ENCODE measurements around the gene NCF2. TPM values are rescaled to one million over a fixed set of nuclear protein-coding genes. Genes with fewer than 3 reads are reported as not detected.

Gene NCF2
- total and polyA plus RNA-seq, 4 donors: 1.2 to 15.1 (median 7.5) TPM

DNA sequence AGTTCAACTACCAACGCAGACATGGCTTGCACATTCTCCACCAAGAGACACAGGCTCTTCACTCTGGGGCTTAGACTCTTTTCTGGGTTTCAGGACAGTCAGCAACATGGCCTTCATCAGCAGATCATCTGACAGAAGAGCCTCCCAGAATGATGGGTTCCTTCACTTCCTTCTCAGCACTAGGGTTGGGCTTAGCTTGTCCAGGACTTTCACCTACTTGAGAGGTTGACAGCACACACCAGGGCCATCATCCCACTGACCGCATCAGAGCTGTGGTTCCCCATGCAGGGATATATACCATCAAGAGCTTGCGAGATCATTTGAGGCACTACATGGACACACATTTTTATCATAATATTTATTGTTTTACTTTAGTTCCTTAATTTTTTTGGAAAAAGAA is 10.4 kb upstream of the NCF2 start:
- Histone ChIP-seq H3K27me3 (ENCODE audit: control insufficient read depth in 4 of 4, insufficient read depth in 4 of 4, low read length in 3 of 4) (no peaks in the 10 kb centered on the region), H3K4me3 (ENCODE audit: low read depth in 1 of 3, low read length in 3 of 3) (no peak overlapping the region), H3K9ac (ENCODE audit: low read depth in 1 of 2, low read length in 2 of 2) (no peak overlapping the region), H3K4me1 (ENCODE audit: control insufficient read depth in 4 of 4, insufficient read depth in 4 of 4, low read length in 3 of 4) (peaks cover 0 to 7% (median 1%) of the 10 kb centered on the region in 4 donors), H3K9me3 (ENCODE audit: control insufficient read depth in 4 of 4, low read length in 3 of 4) (no peaks in the 10 kb centered on the region), H3K27ac (ENCODE audit: low read depth in 1 of 2, low read length in 2 of 2) (no peak overlapping the region), H3K36me3 (ENCODE audit: control insufficient read depth in 4 of 4, insufficient read depth in 3 of 4, low read depth in 1 of 4, low read length in 3 of 4) (no peaks in the 10 kb centered on the region)
- no peak for DNase-seq (ENCODE audit: low spot score)
- WGBS: 97% methylated on average over 3 of the region's 3 CpGs
- TF ChIP-seq HNF4A (conservative IDR thresholded peaks at IDR 0.05): no peak
- TF ChIP-seq HNF4G (IDR thresholded peaks at IDR 0.05): no peak
- TF ChIP-seq JUND (IDR thresholded peaks at IDR 0.05): no peak
- TF ChIP-seq NR2F2 (IDR thresholded peaks at IDR 0.05): no peak
- TF ChIP-seq SP1 (IDR thresholded peaks at IDR 0.05): no peak
- no peak for TF ChIP-seq TAF1 (conservative IDR thresholded peaks at IDR 0.05)
- TF ChIP-seq, protein P1, sequence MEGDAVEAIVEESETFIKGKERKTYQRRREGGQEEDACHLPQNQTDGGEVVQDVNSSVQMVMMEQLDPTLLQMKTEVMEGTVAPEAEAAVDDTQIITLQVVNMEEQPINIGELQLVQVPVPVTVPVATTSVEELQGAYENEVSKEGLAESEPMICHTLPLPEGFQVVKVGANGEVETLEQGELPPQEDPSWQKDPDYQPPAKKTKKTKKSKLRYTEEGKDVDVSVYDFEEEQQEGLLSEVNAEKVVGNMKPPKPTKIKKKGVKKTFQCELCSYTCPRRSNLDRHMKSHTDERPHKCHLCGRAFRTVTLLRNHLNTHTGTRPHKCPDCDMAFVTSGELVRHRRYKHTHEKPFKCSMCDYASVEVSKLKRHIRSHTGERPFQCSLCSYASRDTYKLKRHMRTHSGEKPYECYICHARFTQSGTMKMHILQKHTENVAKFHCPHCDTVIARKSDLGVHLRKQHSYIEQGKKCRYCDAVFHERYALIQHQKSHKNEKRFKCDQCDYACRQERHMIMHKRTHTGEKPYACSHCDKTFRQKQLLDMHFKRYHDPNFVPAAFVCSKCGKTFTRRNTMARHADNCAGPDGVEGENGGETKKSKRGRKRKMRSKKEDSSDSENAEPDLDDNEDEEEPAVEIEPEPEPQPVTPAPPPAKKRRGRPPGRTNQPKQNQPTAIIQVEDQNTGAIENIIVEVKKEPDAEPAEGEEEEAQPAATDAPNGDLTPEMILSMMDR (IDR thresholded peaks at IDR 0.05; ENCODE audit: low read depth, low read length, missing input control): no peak
- no peak for TF ChIP-seq YY1 (IDR thresholded peaks at IDR 0.05)
- TF ChIP-seq GABPA (IDR thresholded peaks at IDR 0.05 in 1 of 2, conservative IDR thresholded peaks at IDR 0.05 in 1 of 2): no peak
- TF ChIP-seq, protein P2, sequence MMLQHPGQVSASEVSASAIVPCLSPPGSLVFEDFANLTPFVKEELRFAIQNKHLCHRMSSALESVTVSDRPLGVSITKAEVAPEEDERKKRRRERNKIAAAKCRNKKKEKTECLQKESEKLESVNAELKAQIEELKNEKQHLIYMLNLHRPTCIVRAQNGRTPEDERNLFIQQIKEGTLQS (IDR thresholded peaks at IDR 0.05): no peak

DNA sequence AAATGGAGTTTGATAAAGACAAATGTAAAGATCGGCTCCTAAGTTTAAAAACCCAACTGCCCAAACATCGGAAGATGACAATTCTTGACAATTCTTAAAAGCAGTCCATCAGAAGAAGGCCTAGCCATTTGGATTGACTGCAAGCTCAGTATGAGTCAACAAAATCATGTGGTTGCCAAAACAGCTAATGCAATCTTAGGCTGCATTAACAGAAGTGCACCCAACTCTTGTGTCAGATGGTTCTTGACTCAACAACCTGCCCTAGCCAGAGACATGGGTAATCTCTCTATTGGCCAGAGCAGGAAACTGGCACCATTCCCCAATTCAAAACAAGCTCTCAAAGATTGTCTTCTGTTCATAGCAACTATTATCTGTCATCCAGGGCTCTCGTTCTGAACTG is 9.9 kb upstream of the NCF2 start:
- H3K9me3 ChIP-seq (ENCODE audit: control insufficient read depth in 4 of 4, low read length in 3 of 4): no peaks in the 10 kb centered on the region
- no peaks in the 10 kb centered on the region for H3K36me3 ChIP-seq (ENCODE audit: control insufficient read depth in 4 of 4, insufficient read depth in 3 of 4, low read depth in 1 of 4, low read length in 3 of 4)
- no peak overlapping the region for H3K4me3 ChIP-seq (ENCODE audit: low read depth in 1 of 3, low read length in 3 of 3)
- no peaks in the 10 kb centered on the region for H3K27me3 ChIP-seq (ENCODE audit: control insufficient read depth in 4 of 4, insufficient read depth in 4 of 4, low read length in 3 of 4)
- 82% methylated on average over 3 of the region's 3 CpGs for WGBS
- DNase-seq (ENCODE audit: low spot score): no peak
- peaks cover 0 to 7% (median 1%) of the 10 kb centered on the region in 4 donors for H3K4me1 ChIP-seq (ENCODE audit: control insufficient read depth in 4 of 4, insufficient read depth in 4 of 4, low read length in 3 of 4)
- H3K9ac ChIP-seq (ENCODE audit: low read depth in 1 of 2, low read length in 2 of 2): no peak overlapping the region
- H3K27ac ChIP-seq (ENCODE audit: low read depth in 1 of 2, low read length in 2 of 2): no peak overlapping the region
- TF ChIP-seq, protein P3, sequence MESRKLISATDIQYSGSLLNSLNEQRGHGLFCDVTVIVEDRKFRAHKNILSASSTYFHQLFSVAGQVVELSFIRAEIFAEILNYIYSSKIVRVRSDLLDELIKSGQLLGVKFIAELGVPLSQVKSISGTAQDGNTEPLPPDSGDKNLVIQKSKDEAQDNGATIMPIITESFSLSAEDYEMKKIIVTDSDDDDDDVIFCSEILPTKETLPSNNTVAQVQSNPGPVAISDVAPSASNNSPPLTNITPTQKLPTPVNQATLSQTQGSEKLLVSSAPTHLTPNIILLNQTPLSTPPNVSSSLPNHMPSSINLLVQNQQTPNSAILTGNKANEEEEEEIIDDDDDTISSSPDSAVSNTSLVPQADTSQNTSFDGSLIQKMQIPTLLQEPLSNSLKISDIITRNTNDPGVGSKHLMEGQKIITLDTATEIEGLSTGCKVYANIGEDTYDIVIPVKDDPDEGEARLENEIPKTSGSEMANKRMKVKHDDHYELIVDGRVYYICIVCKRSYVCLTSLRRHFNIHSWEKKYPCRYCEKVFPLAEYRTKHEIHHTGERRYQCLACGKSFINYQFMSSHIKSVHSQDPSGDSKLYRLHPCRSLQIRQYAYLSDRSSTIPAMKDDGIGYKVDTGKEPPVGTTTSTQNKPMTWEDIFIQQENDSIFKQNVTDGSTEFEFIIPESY (IDR thresholded peaks at IDR 0.05): no peak
- TF ChIP-seq, protein P2 (IDR thresholded peaks at IDR 0.05): no peak
- TF ChIP-seq, protein P4, sequence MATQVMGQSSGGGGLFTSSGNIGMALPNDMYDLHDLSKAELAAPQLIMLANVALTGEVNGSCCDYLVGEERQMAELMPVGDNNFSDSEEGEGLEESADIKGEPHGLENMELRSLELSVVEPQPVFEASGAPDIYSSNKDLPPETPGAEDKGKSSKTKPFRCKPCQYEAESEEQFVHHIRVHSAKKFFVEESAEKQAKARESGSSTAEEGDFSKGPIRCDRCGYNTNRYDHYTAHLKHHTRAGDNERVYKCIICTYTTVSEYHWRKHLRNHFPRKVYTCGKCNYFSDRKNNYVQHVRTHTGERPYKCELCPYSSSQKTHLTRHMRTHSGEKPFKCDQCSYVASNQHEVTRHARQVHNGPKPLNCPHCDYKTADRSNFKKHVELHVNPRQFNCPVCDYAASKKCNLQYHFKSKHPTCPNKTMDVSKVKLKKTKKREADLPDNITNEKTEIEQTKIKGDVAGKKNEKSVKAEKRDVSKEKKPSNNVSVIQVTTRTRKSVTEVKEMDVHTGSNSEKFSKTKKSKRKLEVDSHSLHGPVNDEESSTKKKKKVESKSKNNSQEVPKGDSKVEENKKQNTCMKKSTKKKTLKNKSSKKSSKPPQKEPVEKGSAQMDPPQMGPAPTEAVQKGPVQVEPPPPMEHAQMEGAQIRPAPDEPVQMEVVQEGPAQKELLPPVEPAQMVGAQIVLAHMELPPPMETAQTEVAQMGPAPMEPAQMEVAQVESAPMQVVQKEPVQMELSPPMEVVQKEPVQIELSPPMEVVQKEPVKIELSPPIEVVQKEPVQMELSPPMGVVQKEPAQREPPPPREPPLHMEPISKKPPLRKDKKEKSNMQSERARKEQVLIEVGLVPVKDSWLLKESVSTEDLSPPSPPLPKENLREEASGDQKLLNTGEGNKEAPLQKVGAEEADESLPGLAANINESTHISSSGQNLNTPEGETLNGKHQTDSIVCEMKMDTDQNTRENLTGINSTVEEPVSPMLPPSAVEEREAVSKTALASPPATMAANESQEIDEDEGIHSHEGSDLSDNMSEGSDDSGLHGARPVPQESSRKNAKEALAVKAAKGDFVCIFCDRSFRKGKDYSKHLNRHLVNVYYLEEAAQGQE (IDR thresholded peaks at IDR 0.05): no peak
- TF ChIP-seq YY1 (IDR thresholded peaks at IDR 0.05) (peak; percentile 40), NR2F2 (IDR thresholded peaks at IDR 0.05) (no peak), FOXA1 (IDR thresholded peaks at IDR 0.05) (no peak), HNF4G (IDR thresholded peaks at IDR 0.05) (no peak), EGR1 (IDR thresholded peaks at IDR 0.05; ENCODE audit: low read depth in 2 of 2) (no peak), JUND (IDR thresholded peaks at IDR 0.05) (peak; percentile 14 to 57), SP1 (IDR thresholded peaks at IDR 0.05) (no peak), TAF1 (conservative IDR thresholded peaks at IDR 0.05) (no peak), RXRA (IDR thresholded peaks at IDR 0.05) (peak in 1 of 2 donors; percentile 42), RAD21 (IDR thresholded peaks at IDR 0.05) (no peak), GABPA (IDR thresholded peaks at IDR 0.05 in 1 of 2, conservative IDR thresholded peaks at IDR 0.05 in 1 of 2) (no peak), FOXA2 (IDR thresholded peaks at IDR 0.05) (no peak), HNF4A (conservative IDR thresholded peaks at IDR 0.05) (peak in 1 of 2 donors; percentile 41)
- TF ChIP-seq, protein P5, sequence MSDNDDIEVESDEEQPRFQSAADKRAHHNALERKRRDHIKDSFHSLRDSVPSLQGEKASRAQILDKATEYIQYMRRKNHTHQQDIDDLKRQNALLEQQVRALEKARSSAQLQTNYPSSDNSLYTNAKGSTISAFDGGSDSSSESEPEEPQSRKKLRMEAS (IDR thresholded peaks at IDR 0.05): no peak
